Mesothelial cell of epicardium (in vitro differentiated cells): ENCODE data around the gene CLEC7A. TPM values are rescaled to one million over a fixed set of nuclear protein-coding genes. Genes with fewer than 3 reads are reported as not detected.

Experiments
- DNase-seq, 2 experiments: peaks; one replicate each; pipeline ENCODE4 v3.0.0; 2021; ENCODE audit warnings: low spot score in 2 of 2; ENCODE audit not compliant: unreplicated experiment in 2 of 2
- H3K27ac Mint-ChIP-seq: 2 replicates; pipeline ENCODE4 v1.8.0; 2021; ENCODE audit warnings: mixed read lengths
- H3K27me3 Mint-ChIP-seq: 2 replicates; pipeline ENCODE4 v1.8.0; 2021; ENCODE audit warnings: low read depth, mixed read lengths
- H3K36me3 Mint-ChIP-seq: 2 replicates; pipeline ENCODE4 v1.8.0; 2021; ENCODE audit warnings: mixed read lengths
- H3K4me1 Mint-ChIP-seq: 2 replicates; pipeline ENCODE4 v1.8.0; 2021; ENCODE audit warnings: mixed read lengths
- H3K4me3 Mint-ChIP-seq: 2 replicates; pipeline ENCODE4 v1.8.0; 2021; ENCODE audit warnings: mild to moderate bottlenecking, moderate library complexity, mixed read lengths
- H3K9me3 Mint-ChIP-seq: 2 replicates; pipeline ENCODE4 v1.8.0; 2021; ENCODE audit warnings: mixed read lengths
- total RNA-seq: library from RNA; stranded (reverse); gene quantifications from 3 replicates; pipeline ENCODE4 v1.2.1, GENCODE V29; 2021
- TF ChIP-seq, protein P1 (sequence below): fragments of 200-600 bp; sonication (generic); IDR thresholded peaks from one replicate; pipeline ENCODE4 v1.5.0; 2021; ENCODE audit warnings: antibody characterized with exemption; ENCODE audit not compliant: unreplicated experiment

CLEC7A gene
- total RNA-seq, 1 donor from 2014 or later: not detected

DNA sequence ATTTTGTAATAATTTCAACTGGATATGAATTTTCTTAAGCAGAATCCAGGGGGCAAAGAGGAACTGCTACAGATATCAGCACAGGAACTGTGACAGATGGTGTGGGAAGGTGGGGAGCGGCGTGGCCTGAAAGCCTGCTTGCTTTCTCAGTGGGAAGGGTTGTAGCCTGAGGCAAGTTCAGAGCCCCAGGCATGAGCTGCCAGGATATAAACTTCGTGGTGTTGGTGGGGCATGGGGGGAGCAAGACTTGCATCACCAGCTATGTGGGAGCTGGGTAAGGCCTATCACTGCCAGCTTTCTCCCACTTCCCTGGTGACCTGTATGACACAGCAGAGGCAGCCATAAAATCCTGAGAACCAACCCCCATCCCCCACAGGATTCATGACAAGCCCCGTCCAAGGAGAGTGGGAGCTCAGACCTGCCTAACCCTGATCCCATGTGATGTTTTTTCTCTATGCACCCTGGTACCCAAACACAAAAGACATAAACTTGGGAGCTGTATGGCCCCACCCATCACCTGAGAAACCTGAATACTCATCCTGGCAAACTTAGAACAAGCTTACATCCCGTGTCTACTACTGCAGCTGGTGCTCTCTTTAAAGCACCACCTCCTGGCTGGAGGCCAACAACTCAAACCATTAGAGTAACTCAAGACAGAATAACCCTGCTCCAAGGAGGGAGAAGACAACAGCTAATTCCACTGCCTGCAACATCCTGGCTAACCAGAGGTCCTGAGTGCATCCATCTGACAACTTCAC lies 47.7 kb downstream of the CLEC7A start:
- TF ChIP-seq, protein P1, sequence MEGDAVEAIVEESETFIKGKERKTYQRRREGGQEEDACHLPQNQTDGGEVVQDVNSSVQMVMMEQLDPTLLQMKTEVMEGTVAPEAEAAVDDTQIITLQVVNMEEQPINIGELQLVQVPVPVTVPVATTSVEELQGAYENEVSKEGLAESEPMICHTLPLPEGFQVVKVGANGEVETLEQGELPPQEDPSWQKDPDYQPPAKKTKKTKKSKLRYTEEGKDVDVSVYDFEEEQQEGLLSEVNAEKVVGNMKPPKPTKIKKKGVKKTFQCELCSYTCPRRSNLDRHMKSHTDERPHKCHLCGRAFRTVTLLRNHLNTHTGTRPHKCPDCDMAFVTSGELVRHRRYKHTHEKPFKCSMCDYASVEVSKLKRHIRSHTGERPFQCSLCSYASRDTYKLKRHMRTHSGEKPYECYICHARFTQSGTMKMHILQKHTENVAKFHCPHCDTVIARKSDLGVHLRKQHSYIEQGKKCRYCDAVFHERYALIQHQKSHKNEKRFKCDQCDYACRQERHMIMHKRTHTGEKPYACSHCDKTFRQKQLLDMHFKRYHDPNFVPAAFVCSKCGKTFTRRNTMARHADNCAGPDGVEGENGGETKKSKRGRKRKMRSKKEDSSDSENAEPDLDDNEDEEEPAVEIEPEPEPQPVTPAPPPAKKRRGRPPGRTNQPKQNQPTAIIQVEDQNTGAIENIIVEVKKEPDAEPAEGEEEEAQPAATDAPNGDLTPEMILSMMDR: no peak
- Mint-ChIP-seq H3K27ac (no peak overlapping the region), H3K9me3 (peaks cover 40% of the 10 kb centered on the region), H3K36me3 (peaks cover 6% of the 10 kb centered on the region), H3K27me3 (no peaks in the 10 kb centered on the region), H3K4me1 (peaks cover 13% of the 10 kb centered on the region), H3K4me3 (no peak overlapping the region)
- no peak for DNase-seq

GRCh38 chr12:10075451-10075850 lies 54.5 kb downstream of the CLEC7A start:
- Mint-ChIP-seq H3K9me3 (peaks cover 3% of the 10 kb centered on the region), H3K27ac (no peak overlapping the region), H3K27me3 (no peaks in the 10 kb centered on the region), H3K4me1 (peaks cover 13% of the 10 kb centered on the region), H3K4me3 (no peak overlapping the region), H3K36me3 (no peaks in the 10 kb centered on the region)
- TF ChIP-seq, protein P1: no peak
- no peak for DNase-seq

- no peaks in the 10 kb centered on the region for H3K9me3 Mint-ChIP-seq
- no peaks in the 10 kb centered on the region for H3K27me3 Mint-ChIP-seq
- no peak overlapping the region for H3K27ac Mint-ChIP-seq
- H3K36me3 Mint-ChIP-seq: no peaks in the 10 kb centered on the region
- TF ChIP-seq, protein P1: no peak
- no peak for DNase-seq
- peaks cover 24% of the 10 kb centered on the region for H3K4me1 Mint-ChIP-seq
- no peak overlapping the region for H3K4me3 Mint-ChIP-seq
Observed at GRCh38 chr12:10073261-10073660, 56.7 kb downstream of the CLEC7A start.

DNA sequence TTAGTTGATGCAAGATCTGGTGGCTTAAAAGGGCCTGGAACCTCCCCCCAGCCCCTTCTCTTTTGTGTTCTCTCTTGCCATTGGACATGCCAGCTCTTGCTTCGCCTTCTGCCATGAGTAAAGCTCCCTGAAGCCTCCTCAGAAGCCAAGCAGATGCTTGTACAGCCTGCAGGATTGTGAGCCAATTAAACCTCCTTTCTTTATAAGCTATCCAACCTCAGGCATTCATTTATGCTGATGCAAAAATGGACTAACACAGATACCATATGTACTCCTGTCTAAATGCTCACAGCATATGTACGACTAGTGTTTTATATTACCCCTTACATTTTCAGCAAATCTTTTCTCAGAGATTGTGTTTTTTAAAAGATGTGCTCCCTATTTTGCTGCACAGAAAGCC lies 57.9 kb downstream of the CLEC7A start:
- TF ChIP-seq, protein P1: no peak
- Mint-ChIP-seq H3K4me3 (no peak overlapping the region), H3K27ac (no peak overlapping the region), H3K9me3 (no peaks in the 10 kb centered on the region), H3K27me3 (no peaks in the 10 kb centered on the region), H3K36me3 (no peaks in the 10 kb centered on the region), H3K4me1 (peaks cover 27% of the 10 kb centered on the region)
- DNase-seq: no peak

DNA sequence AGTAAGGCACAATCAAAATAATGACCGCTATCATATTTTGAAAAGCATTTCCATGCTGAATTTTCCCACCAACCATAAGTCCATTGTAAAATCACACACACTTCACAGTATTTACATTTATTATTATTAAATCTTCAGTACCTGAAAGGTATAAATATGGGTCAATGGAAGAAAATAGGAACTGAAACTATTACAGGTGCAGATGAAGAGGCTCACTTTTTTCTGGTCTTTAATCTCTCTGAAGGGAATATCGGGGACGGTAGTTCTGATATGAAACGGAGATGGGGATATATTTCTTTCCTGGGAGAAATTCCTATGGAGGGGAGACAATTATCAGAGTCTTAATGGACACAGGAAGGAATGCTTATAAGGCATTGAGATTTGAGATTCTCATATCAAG lies 59.6 kb downstream of the CLEC7A start:
- Mint-ChIP-seq H3K4me1 (peaks cover 27% of the 10 kb centered on the region), H3K27ac (no peak overlapping the region), H3K9me3 (no peaks in the 10 kb centered on the region), H3K36me3 (no peaks in the 10 kb centered on the region), H3K27me3 (no peaks in the 10 kb centered on the region), H3K4me3 (no peak overlapping the region)
- TF ChIP-seq, protein P1: no peak
- no peak for DNase-seq
